Neural cell (in vitro differentiated cells): Measurements from ENCODE around the gene TMEM131.

ENCODE experiments used
- CTCF ChIP-seq: fragments of 450-650 bp; IDR thresholded peaks from 2 replicates; pipeline ENCODE4 v1.5.1; 2014; ENCODE audit warnings: antibody characterized with exemption, mild to moderate bottlenecking, moderate library complexity; ENCODE audit not compliant: poor library complexity, severe bottlenecking
- RAD21 ChIP-seq: fragments of 450-650 bp; conservative IDR thresholded peaks from 2 replicates; pipeline ENCODE4 v1.6.1; 2014; ENCODE audit warnings: antibody characterized with exemption, mild to moderate bottlenecking, moderate library complexity
- TAF1 ChIP-seq: IDR thresholded peaks from 2 replicates; pipeline ENCODE4 v1.6.1; 2012; ENCODE audit warnings: low read depth

DNA sequence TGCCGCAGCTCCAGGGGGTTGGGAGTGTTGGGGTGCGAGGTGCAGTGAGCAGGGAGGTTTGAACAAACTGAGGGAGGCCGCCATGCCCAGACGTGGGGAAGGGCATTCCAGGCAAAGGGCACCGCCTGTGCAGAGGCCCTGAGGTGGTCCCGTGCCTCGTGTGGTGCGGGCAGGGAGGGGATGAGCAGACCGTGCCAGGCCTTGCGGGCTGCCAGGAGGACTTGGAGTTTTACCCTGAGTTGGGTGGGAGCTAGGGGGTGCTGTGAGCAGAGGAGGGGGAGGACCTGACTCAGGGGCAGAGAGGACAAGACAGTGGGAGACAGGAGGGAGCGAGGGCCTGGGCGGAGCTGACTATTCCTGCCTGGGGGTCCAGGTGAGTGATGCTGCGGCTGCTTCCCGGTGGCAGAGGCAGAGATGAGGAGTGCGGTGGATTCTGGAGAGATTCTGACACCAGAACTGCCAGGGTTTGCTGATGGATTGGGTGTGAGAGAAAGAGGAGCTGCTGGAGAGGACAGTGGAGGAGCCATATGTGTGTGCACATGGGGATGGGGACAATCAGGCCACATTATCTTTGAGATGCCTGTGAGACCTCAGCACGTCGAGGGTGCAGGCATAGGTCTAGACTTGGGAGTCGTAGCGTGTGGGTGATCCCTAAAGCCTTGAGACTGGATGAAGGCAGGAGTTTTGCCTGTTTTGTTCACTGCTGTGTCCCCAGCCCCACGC is 259.0 kb downstream of the TMEM131 start:
- TF ChIP-seq CTCF (no peak), RAD21 (no peak), TAF1 (no peak)
